Choroid plexus epithelial cell (primary cell): Measurements from ENCODE around the gene NKAIN2.
"Not testable (repeated sequence)": the region's sequence is repeated elsewhere in the genome, so short reads cannot be mapped to it uniquely, and the experiment has no call there.

ENCODE experiments used
- DNase-seq: peaks from one replicate; pipeline ENCODE4 v3.0.0-alpha.2; 2010; ENCODE audit warnings: low read depth
- H3K4me3 ChIP-seq: 2 replicates; pipeline ENCODE4 v1.5.1; 2011; ENCODE audit warnings: low read depth, mild to moderate bottlenecking, control low read depth, low read length, moderate library complexity
- CTCF ChIP-seq: conservative IDR thresholded peaks from 2 replicates; pipeline ENCODE4 v1.5.1; 2011; ENCODE audit warnings: low read depth, mild to moderate bottlenecking, control low read depth, inconsistent platforms, low read length, moderate library complexity

NKAIN2 gene

DNA sequence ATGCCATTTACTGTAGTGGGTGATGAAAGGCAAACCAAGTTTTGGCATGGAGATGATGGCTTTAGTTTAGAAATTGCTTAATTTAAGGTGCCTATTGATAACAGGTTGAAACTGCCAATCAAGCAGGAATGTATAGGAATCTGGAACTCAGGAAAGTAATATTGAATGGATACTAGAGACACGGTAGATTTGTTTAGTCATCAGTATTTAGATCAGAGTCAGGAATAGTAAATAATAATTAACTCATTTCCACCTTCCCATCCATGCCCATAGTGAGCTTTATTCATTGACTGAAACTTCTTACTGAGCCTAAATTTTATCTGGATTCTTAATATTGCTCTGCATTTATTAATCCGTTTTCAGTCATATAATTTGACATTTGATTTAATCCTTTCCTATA, 500.3 kb downstream of the NKAIN2 start:
- TF ChIP-seq CTCF: no peak

GRCh38 chr6:124310139-124310538, 506.5 kb downstream of the NKAIN2 start:
- TF ChIP-seq CTCF: no peak
- no peak overlapping the region for H3K4me3 ChIP-seq
- DNase-seq: no peak

More for the DNA sequence above, 500.3 kb downstream of the NKAIN2 start:
- H3K4me3 ChIP-seq: no peak overlapping the region
- DNase-seq: no peak

- DNase-seq: no peak
- no peak overlapping the region for H3K4me3 ChIP-seq
- TF ChIP-seq CTCF: no peak
Observed at GRCh38 chr6:124319410-124319809, 515.7 kb downstream of the NKAIN2 start.

GRCh38 chr6:124324237-124324636, 520.6 kb downstream of the NKAIN2 start:
- no peak for TF ChIP-seq CTCF
- H3K4me3 ChIP-seq: no peak overlapping the region
- no peak for DNase-seq

GRCh38 chr6:124330197-124330596, 526.5 kb downstream of the NKAIN2 start:
- TF ChIP-seq CTCF: no peak
- DNase-seq: no peak

DNA sequence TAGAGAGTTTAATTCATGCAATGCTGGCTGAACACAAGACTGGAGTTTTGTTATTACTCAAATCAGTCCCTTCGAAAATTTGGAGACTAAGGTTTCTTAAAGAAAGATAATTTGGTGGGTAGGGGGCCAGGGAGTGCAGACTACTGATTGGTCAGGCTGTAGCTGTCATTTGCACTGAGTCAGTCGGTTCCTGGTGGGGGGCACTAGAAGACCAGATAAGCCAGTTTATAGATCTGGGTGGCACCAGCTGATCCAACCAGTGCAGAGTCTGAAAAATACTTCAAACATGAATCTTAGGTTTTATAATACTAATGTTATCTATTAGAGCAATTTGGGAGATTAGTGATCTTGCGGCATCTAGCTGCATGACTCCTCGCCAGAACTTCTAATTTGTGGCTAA, 530.7 kb downstream of the NKAIN2 start:
- DNase-seq: no peak
- no peak overlapping the region for H3K4me3 ChIP-seq
- no peak for TF ChIP-seq CTCF

More at GRCh38 chr6:124330197-124330596, 526.5 kb downstream of the NKAIN2 start:
- H3K4me3 ChIP-seq: no peak overlapping the region

- TF ChIP-seq CTCF: no peak
- no peak for DNase-seq
- no peak overlapping the region for H3K4me3 ChIP-seq
Observed at GRCh38 chr6:124339610-124340334, 536.1 kb downstream of the NKAIN2 start.

DNA sequence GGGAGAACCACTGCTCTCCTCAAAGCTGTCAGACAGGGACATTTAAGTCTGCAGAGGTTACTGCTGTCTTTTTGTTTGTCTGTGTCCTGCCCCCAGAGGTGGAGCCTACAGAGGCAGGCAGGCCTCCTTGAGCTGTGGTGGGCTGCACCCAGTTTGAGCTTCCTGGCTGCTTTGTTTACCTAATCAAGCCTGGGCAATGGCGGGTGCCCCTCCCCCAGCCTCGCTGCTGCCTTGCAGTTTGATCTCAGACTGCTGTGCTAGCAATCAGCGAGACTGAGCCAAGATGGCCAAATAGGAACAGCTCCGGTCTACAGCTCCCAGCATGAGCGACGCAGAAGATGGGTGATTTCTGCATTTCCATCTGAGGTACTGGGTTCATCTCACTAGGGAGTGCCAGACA, 544.7 kb downstream of the NKAIN2 start:
- DNase-seq, H3K4me3 ChIP-seq: not testable (repeated sequence)
